SH-SY5Y (cell line): ENCODE data around the gene EVI5L.

ENCODE experiments used
- GATA2 ChIP-seq: IDR thresholded peaks from 2 replicates; pipeline ENCODE4 v1.6.1; 2011; ENCODE audit warnings: mild to moderate bottlenecking, low read depth, low read length
- GATA3 ChIP-seq: IDR thresholded peaks from 2 replicates; pipeline ENCODE4 v1.6.1; 2011; ENCODE audit warnings: low read depth, mild to moderate bottlenecking, low read length, moderate library complexity

DNA sequence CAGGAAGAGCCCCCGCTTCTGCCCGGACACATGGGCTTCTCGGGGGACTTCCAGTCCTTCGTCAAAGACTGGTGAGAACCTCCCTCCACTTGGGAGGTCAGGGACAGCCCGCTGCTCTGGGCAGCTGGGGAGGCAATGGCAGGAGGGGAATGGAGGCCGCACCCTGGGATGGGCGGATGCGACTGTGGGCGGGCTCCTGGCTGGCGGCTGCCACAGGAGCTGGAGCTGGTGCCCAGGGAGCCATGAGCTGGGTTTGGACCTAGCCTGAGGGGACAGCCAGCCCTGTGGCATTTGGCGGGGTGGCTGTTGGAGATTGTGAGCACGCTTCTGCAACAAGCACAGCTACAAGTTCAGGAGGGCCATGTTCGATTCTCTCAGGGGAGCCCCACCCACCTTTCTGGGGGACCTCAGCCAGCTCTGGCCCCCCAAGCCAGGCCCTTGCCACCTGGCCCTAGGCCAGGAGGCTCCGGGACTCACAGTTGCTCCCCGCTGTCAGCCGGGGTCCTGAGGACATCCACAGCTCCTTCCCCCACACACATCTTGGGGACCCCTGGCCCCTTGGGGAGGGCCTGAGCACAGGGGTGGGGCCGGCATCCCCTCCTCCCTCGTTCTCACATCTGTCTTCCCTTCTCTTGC is 81.6 kb downstream of the EVI5L start:
- TF ChIP-seq GATA3 = no peak
- no peak for TF ChIP-seq GATA2
